ENCODE measurements around the gene KLHDC8B.

KLHDC8B gene

DNA sequence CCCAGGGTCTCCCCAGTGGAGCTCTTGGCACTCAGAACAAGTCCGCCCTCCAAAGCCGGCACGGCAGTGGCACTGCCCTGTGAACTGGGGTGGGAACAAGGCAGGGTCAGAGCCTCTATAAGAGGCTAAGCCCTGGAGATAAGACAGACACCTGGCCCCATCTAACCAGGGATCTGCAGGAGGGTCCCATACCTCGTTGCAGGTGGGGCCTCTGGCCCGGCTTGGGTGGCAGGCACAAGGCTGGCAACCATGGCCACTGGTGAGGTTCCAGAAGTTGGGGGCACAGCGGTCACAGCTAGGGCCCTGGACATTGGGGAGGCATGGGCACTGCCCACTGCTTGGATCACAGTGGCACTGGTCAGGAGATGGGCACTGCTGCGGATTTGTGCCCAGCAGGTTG, 47.2 kb upstream of the KLHDC8B start:
- no peak overlapping the region for H3K27ac ChIP-seq
- no peaks in the 10 kb centered on the region for H3K9me3 ChIP-seq (ENCODE audit: severe bottlenecking)
- H3K4me3 ChIP-seq (ENCODE audit: low read depth, low read length) = no peak overlapping the region
- peaks cover 17% of the 10 kb centered on the region for H3K36me3 ChIP-seq
- DNase-seq = no peak
- TF ChIP-seq, protein P1, sequence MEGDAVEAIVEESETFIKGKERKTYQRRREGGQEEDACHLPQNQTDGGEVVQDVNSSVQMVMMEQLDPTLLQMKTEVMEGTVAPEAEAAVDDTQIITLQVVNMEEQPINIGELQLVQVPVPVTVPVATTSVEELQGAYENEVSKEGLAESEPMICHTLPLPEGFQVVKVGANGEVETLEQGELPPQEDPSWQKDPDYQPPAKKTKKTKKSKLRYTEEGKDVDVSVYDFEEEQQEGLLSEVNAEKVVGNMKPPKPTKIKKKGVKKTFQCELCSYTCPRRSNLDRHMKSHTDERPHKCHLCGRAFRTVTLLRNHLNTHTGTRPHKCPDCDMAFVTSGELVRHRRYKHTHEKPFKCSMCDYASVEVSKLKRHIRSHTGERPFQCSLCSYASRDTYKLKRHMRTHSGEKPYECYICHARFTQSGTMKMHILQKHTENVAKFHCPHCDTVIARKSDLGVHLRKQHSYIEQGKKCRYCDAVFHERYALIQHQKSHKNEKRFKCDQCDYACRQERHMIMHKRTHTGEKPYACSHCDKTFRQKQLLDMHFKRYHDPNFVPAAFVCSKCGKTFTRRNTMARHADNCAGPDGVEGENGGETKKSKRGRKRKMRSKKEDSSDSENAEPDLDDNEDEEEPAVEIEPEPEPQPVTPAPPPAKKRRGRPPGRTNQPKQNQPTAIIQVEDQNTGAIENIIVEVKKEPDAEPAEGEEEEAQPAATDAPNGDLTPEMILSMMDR (IDR thresholded peaks at IDR 0.05; ENCODE audit: low read depth, low read length) = no peak
- H3K27me3 ChIP-seq (ENCODE audit: insufficient read depth, low read depth, severe bottlenecking) = no peaks in the 10 kb centered on the region

DNA sequence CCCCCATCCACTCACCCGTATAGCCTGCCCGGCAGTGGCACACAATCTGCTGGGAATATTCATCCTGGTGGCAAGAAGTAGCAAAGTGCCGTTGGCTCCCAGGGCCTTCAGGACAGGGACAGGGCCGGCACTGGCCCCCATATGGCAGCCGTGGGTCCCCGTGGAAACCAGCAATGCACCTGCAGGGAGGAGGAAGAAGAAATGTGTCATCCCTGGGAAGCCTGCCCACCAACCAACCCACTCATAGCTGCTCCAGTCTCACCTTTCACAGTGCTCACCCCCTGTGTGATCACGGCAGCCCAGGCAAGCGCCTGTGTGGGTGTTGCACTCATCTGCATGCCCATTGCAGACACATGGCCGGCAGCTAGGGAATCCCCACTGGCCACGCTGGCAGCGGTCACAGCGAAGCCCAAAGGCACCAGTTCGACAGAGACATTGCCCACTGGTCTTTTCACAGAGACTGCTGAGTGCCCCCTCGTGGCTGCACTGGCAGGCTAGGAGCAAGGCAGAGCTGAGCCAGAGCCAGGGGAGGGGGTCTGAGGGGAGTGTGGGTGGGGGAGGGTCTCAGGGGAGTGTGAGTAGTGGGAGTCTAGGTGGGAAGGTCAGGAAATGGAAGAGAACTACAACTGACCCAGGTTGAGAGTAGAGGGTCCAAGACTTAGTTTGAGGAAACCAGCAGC, 46.3 kb upstream of the KLHDC8B start:
- TF ChIP-seq, protein P1 (IDR thresholded peaks at IDR 0.05; ENCODE audit: low read depth, low read length) = peak; percentile 52; the same call in 1 of the 2 replicates
- Histone ChIP-seq H3K9me3 (ENCODE audit: severe bottlenecking) (no peaks in the 10 kb centered on the region), H3K36me3 (peaks cover 15% of the 10 kb centered on the region), H3K4me3 (ENCODE audit: low read depth, low read length) (no peak overlapping the region), H3K27me3 (ENCODE audit: insufficient read depth, low read depth, severe bottlenecking) (no peaks in the 10 kb centered on the region), H3K27ac (no peak overlapping the region)
- DNase-seq = peak; percentile 43

DNA sequence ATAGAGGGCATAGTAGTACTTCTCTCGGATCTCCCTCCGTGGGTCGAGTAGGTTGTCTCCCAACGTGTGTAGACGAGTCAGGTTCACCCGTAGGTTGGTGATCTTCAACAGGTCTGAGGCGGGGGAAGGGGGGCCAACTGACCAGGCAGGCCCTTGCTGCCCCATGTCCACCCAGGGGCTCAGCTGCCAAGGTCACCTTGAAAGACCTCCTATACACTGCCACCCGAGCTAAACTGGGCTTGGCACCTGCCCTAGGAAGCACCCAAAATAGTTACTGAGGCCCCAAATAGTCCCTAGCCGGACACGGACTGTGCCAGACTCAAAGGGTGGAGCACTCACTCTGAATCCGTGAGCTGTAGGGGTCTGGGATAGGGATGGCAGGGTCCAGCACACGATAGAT, 40.4 kb upstream of the KLHDC8B start:
- Histone ChIP-seq H3K4me3 (ENCODE audit: low read depth, low read length) (no peak overlapping the region), H3K36me3 (no peaks in the 10 kb centered on the region), H3K9me3 (ENCODE audit: severe bottlenecking) (no peaks in the 10 kb centered on the region), H3K27me3 (ENCODE audit: insufficient read depth, low read depth, severe bottlenecking) (no peaks in the 10 kb centered on the region), H3K27ac (no peak overlapping the region)
- TF ChIP-seq, protein P1 (IDR thresholded peaks at IDR 0.05; ENCODE audit: low read depth, low read length) = no peak
- DNase-seq = no peak

DNA sequence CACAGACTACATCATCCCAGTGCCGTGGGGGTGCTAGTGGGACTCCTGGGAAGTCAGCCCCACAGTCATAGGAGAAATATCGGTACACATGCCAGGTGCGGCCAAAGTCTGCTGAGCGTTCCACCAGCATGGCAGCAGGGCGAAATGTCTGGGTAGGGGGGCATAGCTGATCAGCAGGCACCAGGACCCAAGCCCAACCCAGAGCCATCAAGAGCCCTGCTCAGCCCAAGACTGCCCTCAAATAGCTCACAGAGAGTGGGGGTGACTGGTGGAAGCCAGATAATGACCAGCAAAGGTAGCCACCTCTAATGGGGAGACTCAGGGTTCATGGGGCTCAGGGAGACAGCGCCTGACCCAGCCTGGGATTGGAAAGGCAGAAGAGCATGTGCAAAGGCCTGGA, 39.8 kb upstream of the KLHDC8B start:
- Histone ChIP-seq H3K9me3 (ENCODE audit: severe bottlenecking) (no peaks in the 10 kb centered on the region), H3K27me3 (ENCODE audit: insufficient read depth, low read depth, severe bottlenecking) (no peaks in the 10 kb centered on the region), H3K36me3 (no peaks in the 10 kb centered on the region), H3K27ac (no peak overlapping the region), H3K4me3 (ENCODE audit: low read depth, low read length) (no peak overlapping the region)
- TF ChIP-seq, protein P1 (IDR thresholded peaks at IDR 0.05; ENCODE audit: low read depth, low read length) = no peak
- DNase-seq = no peak

DNA sequence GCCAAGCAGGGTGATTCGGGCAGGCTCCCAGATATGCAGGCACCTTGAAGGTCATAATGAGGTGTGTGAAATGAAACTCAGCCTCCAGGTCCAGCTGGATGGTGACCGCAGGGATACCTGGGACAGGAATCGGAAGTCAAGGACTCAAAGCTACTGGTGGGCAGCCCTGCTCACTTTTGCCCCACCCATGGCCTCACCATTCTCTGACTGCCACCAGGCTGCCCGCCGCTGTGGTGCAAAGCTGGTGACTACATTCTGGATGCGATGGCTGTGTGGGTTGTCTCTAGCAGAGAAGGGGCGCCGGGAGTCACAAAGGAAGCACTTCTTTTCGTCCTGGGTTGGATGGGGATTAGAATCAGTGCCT, 39.3 kb upstream of the KLHDC8B start:
- Histone ChIP-seq H3K27me3 (ENCODE audit: insufficient read depth, low read depth, severe bottlenecking) (no peaks in the 10 kb centered on the region), H3K36me3 (no peaks in the 10 kb centered on the region), H3K4me3 (ENCODE audit: low read depth, low read length) (peak overlapping the region; percentile 81), H3K9me3 (ENCODE audit: severe bottlenecking) (no peaks in the 10 kb centered on the region), H3K27ac (no peak overlapping the region)
- no peak for DNase-seq
- TF ChIP-seq, protein P1 (IDR thresholded peaks at IDR 0.05; ENCODE audit: low read depth, low read length) = no peak

Measured in WERI-Rb-1 (cell line).